Neural crest cell (in vitro differentiated cells): ENCODE results near the gene COQ6. TPM values are rescaled to one million over a fixed set of nuclear protein-coding genes. Genes with fewer than 3 reads are reported as not detected.

ENCODE experiments used
- DNase-seq: peaks from one replicate; pipeline ENCODE4 v3.0.0; 2021; ENCODE audit warnings: low read depth, mixed read lengths, low spot score
- H3K27ac Mint-ChIP-seq: one replicate; pipeline ENCODE4 v1.8.0; 2021; ENCODE audit warnings: mild to moderate bottlenecking, mixed read lengths; ENCODE audit not compliant: unreplicated experiment
- H3K27me3 Mint-ChIP-seq: 2 replicates; pipeline ENCODE4 v1.8.0; 2021; ENCODE audit warnings: low read depth, mild to moderate bottlenecking, mixed read lengths
- H3K36me3 Mint-ChIP-seq: 2 replicates; pipeline ENCODE4 v1.8.0; 2021; ENCODE audit warnings: low read depth, mild to moderate bottlenecking, mixed read lengths
- H3K4me1 Mint-ChIP-seq: 2 replicates; pipeline ENCODE4 v1.8.0; 2021; ENCODE audit warnings: mixed read lengths
- H3K4me3 Mint-ChIP-seq: one replicate; pipeline ENCODE4 v1.8.0; 2021; ENCODE audit warnings: mild to moderate bottlenecking, mixed read lengths
- H3K9me3 Mint-ChIP-seq: 2 replicates; pipeline ENCODE4 v1.8.0; 2021; ENCODE audit warnings: mixed read lengths
- CTCF ChIP-seq: fragments of 200-600 bp; sonication (generic); conservative IDR thresholded peaks from 2 replicates; pipeline ENCODE4 v1.5.0; 2021; ENCODE audit warnings: antibody characterized with exemption, mild to moderate bottlenecking
- total RNA-seq: library from RNA; stranded (reverse); gene quantifications from 2 replicates; pipeline ENCODE4 v1.2.1, GENCODE V29; 2021

The COQ6 gene
- total RNA-seq, 1 donor from 2014 or later = 15.5 TPM

- Mint-ChIP-seq H3K9me3 (no peaks in the 10 kb centered on the region), H3K27me3 (no peaks in the 10 kb centered on the region), H3K36me3 (no peaks in the 10 kb centered on the region)
These were observed 7.0 kb upstream of the COQ6 start for GRCh38 chr14:73943083-73943482.

GRCh38 chr14:73944432-73945158 lies 5.5 kb upstream of the COQ6 start:
- no peaks in the 10 kb centered on the region for H3K9me3 Mint-ChIP-seq
- no peaks in the 10 kb centered on the region for H3K27me3 Mint-ChIP-seq
- H3K27ac Mint-ChIP-seq = no peak overlapping the region
- TF ChIP-seq CTCF = no peak
- H3K4me3 Mint-ChIP-seq = no peak overlapping the region
- no peaks in the 10 kb centered on the region for H3K36me3 Mint-ChIP-seq
- DNase-seq = no peak
- H3K4me1 Mint-ChIP-seq = peaks cover 1% of the 10 kb centered on the region

More at GRCh38 chr14:73943083-73943482, 7.0 kb upstream of the COQ6 start:
- Mint-ChIP-seq H3K4me3 (no peak overlapping the region), H3K27ac (peak overlapping the region; percentile 28), H3K4me1 (no peaks in the 10 kb centered on the region)
- TF ChIP-seq CTCF = no peak
- DNase-seq = no peak

- no peaks in the 10 kb centered on the region for H3K9me3 Mint-ChIP-seq
- H3K27me3 Mint-ChIP-seq = no peaks in the 10 kb centered on the region
- DNase-seq = no peak
- no peak overlapping the region for H3K27ac Mint-ChIP-seq
- no peaks in the 10 kb centered on the region for H3K36me3 Mint-ChIP-seq
- peaks cover 8% of the 10 kb centered on the region for H3K4me1 Mint-ChIP-seq
- no peak for TF ChIP-seq CTCF
- H3K4me3 Mint-ChIP-seq = no peak overlapping the region
These were observed 4.9 kb upstream of the COQ6 start for GRCh38 chr14:73945159-73945670.

GRCh38 chr14:73953731-73954130 lies 3.6 kb downstream of the COQ6 start:
- Mint-ChIP-seq H3K27ac (no peak overlapping the region), H3K9me3 (no peaks in the 10 kb centered on the region), H3K27me3 (no peaks in the 10 kb centered on the region), H3K4me3 (peak overlapping the region; percentile 11), H3K36me3 (peaks cover 3% of the 10 kb centered on the region), H3K4me1 (peaks cover 22% of the 10 kb centered on the region)
- TF ChIP-seq CTCF = no peak
- DNase-seq = no peak

GRCh38 chr14:73955674-73956073 lies 5.6 kb downstream of the COQ6 start:
- Mint-ChIP-seq H3K4me1 (peaks cover 10% of the 10 kb centered on the region), H3K27ac (no peak overlapping the region), H3K27me3 (no peaks in the 10 kb centered on the region), H3K36me3 (peaks cover 3% of the 10 kb centered on the region), H3K9me3 (no peaks in the 10 kb centered on the region), H3K4me3 (no peak overlapping the region)
- no peak for DNase-seq
- no peak for TF ChIP-seq CTCF
